A549 (cell line): ENCODE results near the gene PUS7L. TPM values are rescaled to one million over a fixed set of nuclear protein-coding genes. Genes with fewer than 3 reads are reported as not detected.
"Not testable (repeated sequence)": the region's sequence is repeated elsewhere in the genome, so short reads cannot be mapped to it uniquely, and the experiment has no call there.

Experiments used
- ATAC-seq, 2 experiments: fragments of 200-7000 bp in 1 of 2; fragments of >200 bp in 1 of 2; cut with Nextera tagmentation in 1 of 2; cut with Tn5 transposase in 1 of 2; 3 replicates each; pipeline versions ENCODE4 v1.8.0 to v1.9.1; 2018 to 2020; ENCODE audit warnings: mild to moderate bottlenecking in 1 of 2, moderate library complexity in 1 of 2
- CTCF ChIA-PET: fragments of 300-600 bp; sonication (Branson Sonifier 250); formaldehyde crosslinking; extraction: SDS; loops from one replicate; lab custom pipeline; 2021; ENCODE audit warnings: antibody characterized with exemption, inconsistent platforms; lab: Yijun Ruan, JAX
- POLR2A ChIA-PET: fragments of 350-600 bp; formaldehyde crosslinking; extraction: SDS; loops from one replicate; lab custom pipeline; 2021; ENCODE audit warnings: antibody characterized with exemption, inconsistent platforms; lab: Yijun Ruan, JAX
- DNase-seq, 2 experiments: peaks; one replicate each; pipeline versions ENCODE4 v3.0.0 to v3.0.0-alpha.2; 2011 to 2016; ENCODE audit warnings: low read depth in 1 of 2, low spot score in 1 of 2
- FAIRE-seq: peaks from 2 replicates; lab custom pipeline; 2011; peaks lifted over from hg19 to GRCh38; lab: Jason Lieb, UNC
- H3K27ac ChIP-seq, 2 experiments: fragments of >200 bp; sonication (Bioruptor Twin); formaldehyde crosslinking; 3 replicates each; pipeline ENCODE4 v1.5.1; 2016 to 2017
- H3K4me1 ChIP-seq: fragments of >200 bp; sonication (Bioruptor Twin); formaldehyde crosslinking; 3 replicates; pipeline ENCODE4 v1.6.1; 2016
- H3K4me2 ChIP-seq: fragments of >200 bp; sonication (Bioruptor Twin); formaldehyde crosslinking; 3 replicates; pipeline ENCODE4 v1.6.1; 2016
- H3K4me3 ChIP-seq: fragments of >200 bp; sonication (Bioruptor Twin); formaldehyde crosslinking; 3 replicates; pipeline ENCODE4 v1.5.1; 2016
- H3K9me3 ChIP-seq: fragments of >200 bp; sonication (Bioruptor Twin); formaldehyde crosslinking; 3 replicates; pipeline ENCODE4 v1.6.1; 2016
- BCL3 ChIP-seq: fragments of >200 bp; sonication (Bioruptor Twin); formaldehyde crosslinking; IDR thresholded peaks from 3 replicates; pipeline ENCODE4 v1.6.1; 2016
- CBX8 ChIP-seq: fragments of 200-600 bp; sonication (generic); IDR thresholded peaks from 2 replicates; pipeline ENCODE4 v1.6.1; 2016
- CEBPB ChIP-seq, 2 experiments: fragments of >200 bp in 1 of 2; sonication (Bioruptor Twin) in 1 of 2; formaldehyde crosslinking in 1 of 2; IDR thresholded peaks; 2 replicates each; pipeline ENCODE4 v1.6.1; 2012 to 2016
- CHD2 ChIP-seq: fragments of 150-350 bp; IDR thresholded peaks from 2 replicates; pipeline ENCODE4 v1.6.1; 2014; ENCODE audit warnings: low read length; ENCODE audit not compliant: partially characterized antibody
- EHMT2 ChIP-seq: fragments of 200-600 bp; sonication (generic); IDR thresholded peaks from 2 replicates; pipeline ENCODE4 v1.6.1; 2016; ENCODE audit warnings: antibody characterized with exemption, low read depth, mild to moderate bottlenecking, moderate library complexity
- ELK1 ChIP-seq: fragments of 150-350 bp; IDR thresholded peaks from 2 replicates; pipeline ENCODE4 v1.6.1; 2014; ENCODE audit warnings: low read depth, mild to moderate bottlenecking, low read length
- HEYL ChIP-seq: fragments of 250-450 bp; sonication (Bioruptor Pico); IDR thresholded peaks from 2 replicates; pipeline ENCODE4 v1.8.0; 2021; ENCODE audit warnings: mild to moderate bottlenecking, moderate library complexity
- HOXA7 ChIP-seq: fragments of 250-450 bp; sonication (Bioruptor Pico); IDR thresholded peaks from 2 replicates; pipeline ENCODE4 v1.5.0; 2020; ENCODE audit warnings: mild to moderate bottlenecking, moderate library complexity
- MAFK ChIP-seq: fragments of 450-650 bp; IDR thresholded peaks from 2 replicates; pipeline ENCODE4 v1.6.1; 2014; ENCODE audit not compliant: partially characterized antibody
- MAX ChIP-seq: IDR thresholded peaks from 2 replicates; pipeline ENCODE4 v1.6.1; 2012
- NFE2L2 ChIP-seq: fragments of 150-350 bp; conservative IDR thresholded peaks from 2 replicates; pipeline ENCODE4 v1.6.1; 2014; ENCODE audit warnings: low read length
- PBX3 ChIP-seq: IDR thresholded peaks from 2 replicates; pipeline ENCODE4 v1.6.1; 2012
- POLR2A ChIP-seq: IDR thresholded peaks from 2 replicates; pipeline ENCODE4 v1.6.1; 2012; ENCODE audit warnings: mild to moderate bottlenecking, low read length
- RCOR1 ChIP-seq: fragments of 150-350 bp; IDR thresholded peaks from 2 replicates; pipeline ENCODE4 v1.6.1; 2014; ENCODE audit warnings: antibody characterized with exemption, low read length, low read depth
- SMC3 ChIP-seq: fragments of >200 bp; sonication (Bioruptor Twin); formaldehyde crosslinking; IDR thresholded peaks from 3 replicates; pipeline ENCODE4 v1.6.1; 2018; ENCODE audit warnings: inconsistent platforms
- USF2 ChIP-seq: fragments of 450-650 bp; IDR thresholded peaks from 2 replicates; pipeline ENCODE4 v1.6.1; 2014; ENCODE audit warnings: antibody characterized with exemption
- WGBS: methylation state at CpG from one replicate; pipeline ENCODE4 v1.1.6; 2017; ENCODE audit errors: missing lambda C conversion rate; 5-methylcytosine and 5-hydroxymethylcytosine counted together
- polyA plus RNA-seq, 4 experiments: library from polyadenylated mRNA; depleted of rRNA in 3 of 4; stranded (reverse); fragments of >200 nt; fragmentation: RNase III in 1 of 4; extraction: RNeasy Plus Mini Kit Qiagen cat#74134 plus additional on column Dnase treatment in 1 of 4; gene quantifications; 2 replicates in 3 of 4; 3 replicates in 1 of 4; pipeline ENCODE4 v1.2.3, GENCODE V29; 2011 to 2017

PUS7L gene
- polyA plus RNA-seq, 2 of the 4 experiments (the other 2 are of a cell fraction): 5.8 to 16.6 TPM

- ChIA-PET CTCF (interaction anchor here (1.0 to 2.0 kb wide), 7 partner anchors 11 to 124 kb away, joined by 3 to 15 read pairs (median 5); no protein-coding TSS in a partner anchor), POLR2A (interaction anchor here (0.6 to 2.8 kb wide), 4 partner anchors 48 to 1478 kb away, joined by 3 to 18 read pairs (median 5); partner anchors contain the start of gene TWF1)
- Histone ChIP-seq H3K9me3 (no peaks in the 10 kb centered on the region), H3K4me1 (peaks cover 12% of the 10 kb centered on the region; the same call in 2 of the 3 replicates), H3K27ac (peak overlapping the region; percentile 63 to 89), H3K4me3 (peak overlapping the region; percentile 61), H3K4me2 (peak overlapping the region; percentile 70)
- peak; percentile 67 to 68 for ATAC-seq
- under 1% methylated on average over 17 of the region's 18 CpGs for whole genome bisulfite sequencing
- peak in 1 of 2 experiments; percentile 39 for DNase-seq
- FAIRE-seq: no peak
- TF ChIP-seq MAFK: no peak
- peak; percentile 42 for TF ChIP-seq MAX
- TF ChIP-seq BCL3: 0 out of 3 replicates have a peak, but pooled peaks have one; percentile 3
These were observed 303 bp downstream of the PUS7L start for GRCh38 chr12:43758247-43758727.

GRCh38 chr12:43754015-43754414 is 4.6 kb downstream of the PUS7L start:
- TF ChIP-seq NFE2L2 (no peak), PBX3 (no peak), HEYL (CRISPR knock-in tag) (no peak)
- Histone ChIP-seq H3K27ac (no peak overlapping the region), H3K4me3 (no peak overlapping the region), H3K9me3 (no peaks in the 10 kb centered on the region), H3K4me1 (peaks cover 4% of the 10 kb centered on the region; the same call in 2 of the 3 replicates), H3K4me2 (no peak overlapping the region)
- FAIRE-seq (no peak), DNase-seq (no peak), ATAC-seq (no peak)
- ChIA-PET POLR2A (no interaction called here), CTCF (no interaction called here)
- 87% methylated on average over 3 of the region's 3 CpGs for WGBS

GRCh38 chr12:43751360-43751759 is 7.2 kb downstream of the PUS7L start:
- FAIRE-seq, H3K4me2 ChIP-seq, H3K4me1 ChIP-seq, H3K9me3 ChIP-seq, H3K27ac ChIP-seq, POLR2A ChIA-PET, H3K4me3 ChIP-seq, CTCF ChIA-PET, ATAC-seq, DNase-seq: not testable (repeated sequence)
- 93% methylated on average over 4 of the region's 6 CpGs for WGBS

GRCh38 chr12:43750814-43751213 is 7.8 kb downstream of the PUS7L start:
- no peak for TF ChIP-seq CHD2
- TF ChIP-seq RCOR1: no peak
- no peak for TF ChIP-seq SMC3
- peak; percentile 31 to 58; a peak in 1 of 4 replicates for TF ChIP-seq CEBPB (IDR thresholded peaks at IDR 0.05)
- TF ChIP-seq BCL3: no peak
- ChIA-PET CTCF (no interaction called here), POLR2A (no interaction called here)
- H3K9me3 ChIP-seq: no peaks in the 10 kb centered on the region
- H3K4me3 ChIP-seq: no peak overlapping the region
- no peak for FAIRE-seq
- 90% methylated on average over 3 of the region's 3 CpGs for WGBS
- no peak overlapping the region for H3K4me2 ChIP-seq
- no peaks in the 10 kb centered on the region for H3K4me1 ChIP-seq
- no peak overlapping the region for H3K27ac ChIP-seq
- no peak for ATAC-seq
- no peak for DNase-seq

- ATAC-seq (no peak), FAIRE-seq (peak; percentile 7), DNase-seq (no peak)
- TF ChIP-seq EHMT2 (no peak), HOXA7 (CRISPR knock-in tag) (no peak), POLR2A (no peak), USF2 (no peak), CBX8 (no peak), ELK1 (no peak), BCL3 (no peak)
- Histone ChIP-seq H3K4me3 (no peak overlapping the region), H3K4me2 (no peak overlapping the region), H3K27ac (no peak overlapping the region), H3K9me3 (no peaks in the 10 kb centered on the region), H3K4me1 (no peaks in the 10 kb centered on the region)
- ChIA-PET CTCF (interaction anchor here (0.8 to 2.2 kb wide), 3 partner anchors 19 to 134 kb away, joined by 3 to 7 read pairs (median 4); no protein-coding TSS in a partner anchor), POLR2A (interaction anchor here (0.6 kb wide), 1 partner anchor 64 kb away, joined by 4 read pairs; no protein-coding TSS in a partner anchor)
- WGBS: 87% methylated on average over 5 of the region's 5 CpGs
These were observed 9.6 kb downstream of the PUS7L start for GRCh38 chr12:43749016-43749415.
